H1 (cell line): Measurements from ENCODE around the gene ANK2. TPM values are rescaled to one million over a fixed set of nuclear protein-coding genes. Genes with fewer than 3 reads are reported as not detected.

Experiments
- CTCF ChIA-PET: fragments of 300-600 bp; sonication (Branson Sonifier 250); formaldehyde crosslinking; loops from one replicate; lab custom pipeline; 2021; ENCODE audit not compliant: partially characterized antibody; lab: Charles Lee
- POLR2A ChIA-PET: fragments of 300-600 bp; sonication (Branson Sonifier 250); formaldehyde crosslinking; loops from one replicate; lab custom pipeline; 2021; ENCODE audit warnings: inconsistent platforms; ENCODE audit not compliant: partially characterized antibody; lab: Charles Lee
- DNase-seq, 2 experiments: peaks; one replicate each; pipeline versions ENCODE4 v3.0.0 to v3.0.0-alpha.2; 2010 to 2022; ENCODE audit warnings: low spot score in 2 of 2, low read depth in 1 of 2, mixed read lengths in 1 of 2
- FAIRE-seq: peaks from 2 replicates; lab custom pipeline; 2011; peaks lifted over from hg19 to GRCh38; lab: Jason Lieb, UNC
- H2AFZ ChIP-seq: 2 replicates; pipeline ENCODE4 v1.8.1; 2012; ENCODE audit warnings: low read length, inconsistent platforms
- H2AK5ac ChIP-seq: 2 replicates; pipeline ENCODE4 v1.6.1; 2013; ENCODE audit warnings: low read depth, low read length
- H2BK120ac ChIP-seq: replicated peaks from 2 replicates; pipeline ENCODE3; 2013; ENCODE audit warnings: low read depth, low read length, inconsistent platforms
- H2BK12ac ChIP-seq: 2 replicates; pipeline ENCODE4 v1.6.1; 2013; ENCODE audit warnings: low read depth, low read length
- H2BK15ac ChIP-seq: 2 replicates; pipeline ENCODE4 v1.6.1; 2013; ENCODE audit warnings: low read length
- H2BK20ac ChIP-seq: 2 replicates; pipeline ENCODE4 v1.6.1; 2013; ENCODE audit warnings: low read length
- H2BK5ac ChIP-seq: 2 replicates; pipeline ENCODE4 v1.6.1; 2013; ENCODE audit warnings: low read depth, low read length
- H3K14ac ChIP-seq: 2 replicates; pipeline ENCODE4 v1.6.1; 2013; ENCODE audit warnings: inconsistent platforms; ENCODE audit not compliant: insufficient read length
- H3K18ac ChIP-seq: 2 replicates; pipeline ENCODE4 v1.6.1; 2013; ENCODE audit warnings: low read length; ENCODE audit errors: extremely low read depth
- H3K23ac ChIP-seq: 2 replicates; pipeline ENCODE4 v1.6.1; 2013; ENCODE audit warnings: inconsistent platforms; ENCODE audit not compliant: insufficient read length
- H3K23me2 ChIP-seq: 2 replicates; pipeline ENCODE4 v1.6.1; 2013; ENCODE audit warnings: low read depth, low read length
- H3K27ac ChIP-seq: 2 replicates; pipeline ENCODE4 v1.6.1; 2011; ENCODE audit warnings: low read depth, low read length, inconsistent platforms
- H3K27me3 ChIP-seq, 4 experiments: replicated peaks in 1 of 4; 1 replicate in 1 of 4; 2 replicates in 3 of 4; pipeline versions ENCODE4 v1.6.1 to v1.8.1; 2011 to 2013; ENCODE audit warnings: low read length in 3 of 4, mild to moderate bottlenecking in 3 of 4, inconsistent platforms in 2 of 4, mixed read lengths in 2 of 4, moderate library complexity in 1 of 4; ENCODE audit not compliant: control insufficient read depth in 3 of 4, insufficient read depth in 3 of 4; ENCODE audit errors: extremely low read depth in 1 of 4
- H3K36me3 ChIP-seq, 4 experiments: 2 replicates each; pipeline versions ENCODE4 v1.6.1 to v1.8.1; 2011 to 2013; ENCODE audit warnings: mild to moderate bottlenecking in 4 of 4, low read length in 3 of 4, moderate library complexity in 2 of 4, control low read depth in 1 of 4, inconsistent platforms in 1 of 4; ENCODE audit not compliant: insufficient read depth in 4 of 4, control insufficient read depth in 2 of 4
- H3K4ac ChIP-seq: replicated peaks from 2 replicates; pipeline ENCODE3; 2013; ENCODE audit warnings: low read length, low read depth, mixed read lengths, inconsistent platforms; ENCODE audit not compliant: insufficient read length
- H3K4me1 ChIP-seq, 4 experiments: replicated peaks in 1 of 4; 1 replicate in 1 of 4; 2 replicates in 3 of 4; pipeline versions ENCODE4 v1.6.1 to v1.8.1; 2011 to 2013; ENCODE audit warnings: low read length in 3 of 4, inconsistent platforms in 2 of 4, mixed read lengths in 1 of 4; ENCODE audit not compliant: insufficient read depth in 4 of 4, control insufficient read depth in 3 of 4
- H3K4me2 ChIP-seq, 2 experiments: 2 replicates each; pipeline versions ENCODE4 v1.6.1 to v1.8.1; 2011 to 2013; ENCODE audit warnings: low read depth in 2 of 2, low read length in 2 of 2, control low read depth in 1 of 2, inconsistent platforms in 1 of 2, mild to moderate bottlenecking in 1 of 2; ENCODE audit not compliant: insufficient read depth in 1 of 2
- H3K4me3 ChIP-seq, 4 experiments: fragments of 200-600, 300-600 bp in 1 of 4; sonication (generic), shearing (Covaris generic), sonication (Bioruptor Twin) in 1 of 4; 2 replicates each; pipeline versions ENCODE4 v1.5.1 to v1.8.1; 2011 to 2016; ENCODE audit warnings: low read length in 4 of 4, low read depth in 3 of 4, control low read depth in 2 of 4, inconsistent platforms in 2 of 4, mild to moderate bottlenecking in 2 of 4, mixed read lengths in 1 of 4, moderate library complexity in 1 of 4; ENCODE audit not compliant: insufficient read depth in 2 of 4; ENCODE audit errors: extremely low read depth in 1 of 4
- H3K56ac ChIP-seq: replicated peaks from 2 replicates; pipeline ENCODE3; 2013; ENCODE audit warnings: low read depth, mild to moderate bottlenecking, mixed read lengths, low read length, inconsistent platforms; ENCODE audit not compliant: insufficient read length
- H3K79me1 ChIP-seq: 2 replicates; pipeline ENCODE4 v1.6.1; 2013; ENCODE audit warnings: low read depth, low read length, control low read depth
- H3K79me2 ChIP-seq, 2 experiments: 2 replicates each; pipeline versions ENCODE4 v1.6.1 to v1.8.1; 2012 to 2013; ENCODE audit warnings: low read length in 2 of 2, mild to moderate bottlenecking in 2 of 2, inconsistent platforms in 1 of 2; ENCODE audit not compliant: insufficient read depth in 2 of 2, control insufficient read depth in 1 of 2
- H3K9ac ChIP-seq, 4 experiments: replicated peaks in 1 of 4; 1 replicate in 1 of 4; 2 replicates in 3 of 4; pipeline versions ENCODE4 v1.6.1 to v1.8.1; 2011 to 2013; ENCODE audit warnings: low read depth in 3 of 4, low read length in 3 of 4, control low read depth in 2 of 4, mild to moderate bottlenecking in 2 of 4, moderate library complexity in 2 of 4, inconsistent platforms in 1 of 4; ENCODE audit errors: extremely low read depth in 1 of 4
- H3K9me3 ChIP-seq, 2 experiments: 2 replicates each; pipeline versions ENCODE4 v1.6.1 to v1.8.1; 2012 to 2013; ENCODE audit warnings: mild to moderate bottlenecking in 2 of 2, moderate library complexity in 2 of 2, control low read depth in 1 of 2, inconsistent platforms in 1 of 2, low read depth in 1 of 2, low read length in 1 of 2, mixed read lengths in 1 of 2; ENCODE audit not compliant: insufficient read depth in 2 of 2
- H4K20me1 ChIP-seq, 2 experiments: replicated peaks in 1 of 2; 2 replicates each; pipeline versions ENCODE3 to v1.8.1; 2011 to 2013; ENCODE audit warnings: inconsistent platforms in 2 of 2, low read length in 2 of 2, mild to moderate bottlenecking in 1 of 2; ENCODE audit not compliant: insufficient read depth in 2 of 2, control insufficient read depth in 1 of 2
- H4K5ac ChIP-seq: 2 replicates; pipeline ENCODE4 v1.6.1; 2013; ENCODE audit warnings: low read length, low read depth, mixed read lengths, inconsistent platforms; ENCODE audit not compliant: insufficient read length
- H4K8ac ChIP-seq: 2 replicates; pipeline ENCODE4 v1.8.0; 2013; ENCODE audit warnings: mild to moderate bottlenecking, moderate library complexity, low read length, inconsistent platforms; ENCODE audit not compliant: insufficient read depth; ENCODE audit errors: extremely low read depth
- H4K91ac ChIP-seq: replicated peaks from 2 replicates; pipeline ENCODE3; 2013; ENCODE audit warnings: low read length, mixed read lengths, inconsistent platforms; ENCODE audit not compliant: insufficient read length
- ASH2L ChIP-seq: fragments of 200-600, 300-600 bp; sonication (generic); IDR thresholded peaks from one replicate; pipeline ENCODE4 v1.7.1; 2017; ENCODE audit warnings: low read length
- BCL11A ChIP-seq, 2 experiments: IDR thresholded peaks; one replicate each; pipeline ENCODE4 v1.6.1; 2011; ENCODE audit warnings: low read depth in 2 of 2, low read length in 2 of 2, mild to moderate bottlenecking in 2 of 2
- CTCF ChIP-seq, 3 experiments: IDR thresholded peaks; 1 replicate in 2 of 3; 2 replicates in 1 of 3; pipeline versions ENCODE4 v1.5.1 to v1.6.1; 2011; ENCODE audit warnings: low read length in 3 of 3, mild to moderate bottlenecking in 3 of 3, inconsistent platforms in 2 of 3, low read depth in 1 of 3, moderate library complexity in 1 of 3; ENCODE audit not compliant: insufficient read depth in 1 of 3; ENCODE audit errors: control extremely low read depth in 1 of 3
- HDAC6 ChIP-seq: IDR thresholded peaks from one replicate; pipeline ENCODE4 v1.7.1; 2012; ENCODE audit warnings: low read depth, mild to moderate bottlenecking, inconsistent platforms, low read length, moderate library complexity
- KDM4A ChIP-seq: IDR thresholded peaks from one replicate; pipeline ENCODE4 v1.7.1; 2012; ENCODE audit warnings: low read depth, mild to moderate bottlenecking, moderate library complexity, low read length, inconsistent platforms; ENCODE audit not compliant: severe bottlenecking
- RAD21 ChIP-seq, 2 experiments: IDR thresholded peaks in 1 of 2; conservative IDR thresholded peaks in 1 of 2; 2 replicates each; pipeline ENCODE4 v1.6.1; 2011; ENCODE audit warnings: low read depth in 2 of 2, low read length in 2 of 2, improper control_type of control experiment in 1 of 2, inconsistent platforms in 1 of 2, mild to moderate bottlenecking in 1 of 2, moderate library complexity in 1 of 2
- SIN3A ChIP-seq, 2 experiments: IDR thresholded peaks in 1 of 2; conservative IDR thresholded peaks in 1 of 2; 2 replicates each; pipeline ENCODE4 v1.6.1; 2011 to 2012; ENCODE audit warnings: low read length in 2 of 2, improper control_type of control experiment in 1 of 2, low read depth in 1 of 2, mild to moderate bottlenecking in 1 of 2
- WGBS, 2 experiments: shearing (Covaris generic) in 1 of 2; methylation state at CpG; one replicate each; pipeline versions ENCODE4 v1.1.6 to v1.1.7; 2013 to 2015; ENCODE audit warnings: low lambda C conversion rate in 2 of 2, mixed read lengths in 2 of 2, inconsistent platforms in 1 of 2, low coverage in 1 of 2, missing lambda C conversion rate in 1 of 2; ENCODE audit not compliant: insufficient replicate concordance in 2 of 2, insufficient coverage in 1 of 2, insufficient read length in 1 of 2; ENCODE audit errors: extremely low coverage in 1 of 2, missing lambda C conversion rate in 1 of 2; 5-methylcytosine and 5-hydroxymethylcytosine counted together
- polyA plus RNA-seq, 7 experiments: library from polyadenylated mRNA; depleted of rRNA in 3 of 7; stranded (reverse) in 5 of 7; unstranded in 2 of 7; fragments of >200 nt in 5 of 7; fragments of 200-250 nt in 2 of 7; gene quantifications; 1 replicate in 5 of 7; 2 replicates in 1 of 7; 4 replicates in 1 of 7; pipeline versions ENCODE4 v1.2.1 to v1.2.3, GENCODE V29; 2011 to 2013; ENCODE audit warnings: missing spikeins in 2 of 7, mixed read lengths in 2 of 7
- total RNA-seq: library from RNA; stranded (reverse); fragmentation: NEBNext Ultra II Directional; extraction: Animal tissue kit (Norgen Biotek cat#: 25700); gene quantifications from 2 replicates; pipeline ENCODE4 v1.2.1, GENCODE V29; 2021

Gene ANK2
- total and polyA plus RNA-seq, 2 of the 8 experiments (the other 6 are each of a cell fraction or from before 2014, with no cell fraction given): 14.2 to 35.1 TPM

GRCh38 chr4:113433116-113433515 lies 383.7 kb downstream of the ANK2 start:
- Histone ChIP-seq H2BK5ac (no peak overlapping the region), H3K79me1 (no peaks in the 10 kb centered on the region), H4K8ac (no peak overlapping the region), H2AFZ (no peak overlapping the region), H3K27me3 (no peaks in the 10 kb centered on the region), H4K5ac (no peak overlapping the region), H3K9me3 (peaks cover 0 to 7% of the 10 kb centered on the region in 2 experiments; a peak in 1 of 4 replicates), H2BK12ac (no peak overlapping the region), H3K36me3 (no peaks in the 10 kb centered on the region), H2BK120ac (no peak overlapping the region), H3K4me1 (peaks cover 0 to 3% (median 0%) of the 10 kb centered on the region in 4 experiments; a peak in 1 of 7 replicates), H3K4me2 (no peak overlapping the region), H3K14ac (no peak overlapping the region), H2BK15ac (no peak overlapping the region), H3K23ac (no peak overlapping the region), H3K9ac (no peak overlapping the region), H3K79me2 (no peaks in the 10 kb centered on the region), H4K20me1 (no peaks in the 10 kb centered on the region), H3K18ac (no peak overlapping the region), H3K56ac (no peak overlapping the region), H2AK5ac (no peak overlapping the region), H3K27ac (no peak overlapping the region), H3K4ac (no peak overlapping the region), H4K91ac (no peak overlapping the region), H3K23me2 (no peaks in the 10 kb centered on the region; the same call in 1 of the 2 replicates), H2BK20ac (no peak overlapping the region), H3K4me3 (no peak overlapping the region)
- ChIA-PET CTCF (no interaction called here), POLR2A (no interaction called here)
- 100% methylated on average over 1 of the region's 1 CpG; no CpG with 5 or more reads in 1 of the 2 experiments for WGBS, 2 experiments
- TF ChIP-seq KDM4A (no peak), HDAC6 (no peak), SIN3A (conservative IDR thresholded peaks at IDR 0.05 in 1 of 2, IDR thresholded peaks at IDR 0.05 in 1 of 2; ENCODE audit: low read depth in 1 of 2, low read length in 2 of 2) (no peak), BCL11A (IDR thresholded peaks at IDR 0.05; ENCODE audit: low read depth in 2 of 2, low read length in 2 of 2) (no peak), CTCF (IDR thresholded peaks at IDR 0.05; ENCODE audit: control extremely low read depth in 1 of 3, insufficient read depth in 1 of 3, low read depth in 1 of 3, low read length in 3 of 3) (no peak), RAD21 (IDR thresholded peaks at IDR 0.05 in 1 of 2, conservative IDR thresholded peaks at IDR 0.05 in 1 of 2; ENCODE audit: low read depth in 2 of 2, low read length in 2 of 2) (no peak), ASH2L (no peak)
- no peak for DNase-seq
- FAIRE-seq: no peak
